Mesangial cell (primary cell): ENCODE results near the gene TXN2. TPM values are rescaled to one million over a fixed set of nuclear protein-coding genes. Genes with fewer than 3 reads are reported as not detected.

Source experiments
- total RNA-seq: library from RNA; depleted of rRNA; stranded (reverse); fragments of >200 nt; gene quantifications from 2 replicates; pipeline ENCODE4 v1.2.3, GENCODE V29; 2015

The TXN2 gene, protein sequence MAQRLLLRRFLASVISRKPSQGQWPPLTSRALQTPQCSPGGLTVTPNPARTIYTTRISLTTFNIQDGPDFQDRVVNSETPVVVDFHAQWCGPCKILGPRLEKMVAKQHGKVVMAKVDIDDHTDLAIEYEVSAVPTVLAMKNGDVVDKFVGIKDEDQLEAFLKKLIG
- 57.7 and 71.2 TPM in 2 replicates for total RNA-seq

DNA sequence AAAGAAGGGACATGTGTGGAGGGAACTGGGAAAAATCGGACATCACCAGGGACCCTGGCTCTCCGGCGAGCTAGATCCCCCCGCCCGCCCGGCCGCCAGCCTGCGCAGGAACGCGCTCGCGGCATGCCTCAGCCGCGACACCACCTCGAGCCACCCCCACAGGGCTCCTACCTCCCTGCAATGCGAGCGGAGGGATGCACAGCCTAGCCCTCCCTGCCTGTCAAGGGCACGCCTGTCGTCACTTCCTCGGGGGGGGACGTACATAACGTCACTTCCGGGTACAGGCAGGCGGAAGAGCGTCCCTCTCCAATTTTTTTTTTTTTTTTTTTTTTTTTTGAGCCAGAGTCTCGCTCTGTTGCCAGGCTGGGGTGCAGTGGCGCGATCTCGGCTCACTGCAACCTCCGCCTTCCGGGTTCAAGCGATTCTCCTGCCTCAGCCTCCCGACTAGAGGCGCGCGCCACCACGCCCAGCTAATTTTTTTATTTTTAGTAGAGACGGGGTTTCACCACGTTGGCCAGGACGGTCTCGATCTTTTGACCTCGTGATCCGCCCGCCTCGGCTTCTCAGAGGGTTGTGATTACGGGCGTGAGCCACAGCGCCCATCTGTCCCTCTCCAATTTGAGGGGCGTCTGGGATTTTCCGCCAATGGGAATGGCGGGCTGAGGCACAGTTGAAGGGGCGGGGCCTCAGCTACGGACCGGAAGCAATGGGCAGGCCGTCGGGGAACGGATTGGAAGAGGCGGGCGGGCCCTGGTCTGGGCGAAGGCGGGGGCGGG lies at the start of gene TXN2:
Gene TXN2, minus strand, starts transcription at position 248 of the 776 bp plus-strand sequence. CDS start 803 bp downstream, outside the sequence.

DNA sequence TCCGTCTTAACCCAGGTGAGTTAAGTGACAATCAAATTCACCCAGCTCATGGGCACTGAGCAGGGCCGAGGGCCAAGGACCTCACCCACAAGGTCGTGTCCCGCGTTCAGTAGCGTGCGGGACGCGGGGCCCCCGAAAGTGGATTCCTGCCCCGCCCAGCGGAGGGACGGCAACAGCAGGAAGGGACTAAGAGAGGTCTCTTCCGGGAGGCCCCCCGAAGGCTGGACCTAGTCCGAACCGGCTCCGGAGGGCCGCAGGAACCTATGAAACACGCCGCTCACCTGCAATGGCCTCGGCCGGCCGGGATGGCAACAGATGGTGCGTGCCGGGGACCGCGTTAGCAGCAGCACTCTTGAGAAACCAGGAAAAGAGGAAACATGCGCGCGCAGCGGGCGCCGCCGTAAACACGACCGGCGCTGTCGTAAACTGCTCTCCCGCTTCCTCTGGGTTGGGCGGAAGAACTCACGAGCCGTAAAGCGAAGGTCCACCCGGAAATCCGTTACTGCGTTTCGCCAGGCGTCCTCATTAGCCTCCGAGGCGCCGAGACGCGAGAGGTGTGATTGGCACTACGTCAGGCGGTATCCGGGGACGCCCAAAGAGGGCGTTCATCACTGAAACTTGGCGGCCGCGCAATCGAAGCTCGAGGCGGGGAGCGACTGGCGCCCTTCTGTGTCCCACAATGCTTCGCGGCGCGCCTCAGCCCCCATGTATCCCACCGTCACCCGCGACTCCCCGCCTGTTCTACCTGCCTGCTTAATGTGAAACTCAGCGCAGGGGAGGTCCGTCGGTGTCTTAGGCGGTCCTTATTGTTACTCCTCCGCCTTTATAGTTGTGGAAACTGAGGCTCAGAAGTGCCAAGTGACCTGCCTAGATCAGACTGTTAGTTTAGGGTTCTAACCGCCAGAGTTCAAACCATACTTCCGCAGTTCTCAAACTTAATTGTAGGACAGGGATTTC lies 47.6 kb upstream of the TXN2 start, which contains the start of gene EIF3D:
Gene EIF3D, minus strand, starts transcription at position 372 of the 957 bp plus-strand sequence. CDS start 3,045 bp downstream, outside the sequence.

DNA sequence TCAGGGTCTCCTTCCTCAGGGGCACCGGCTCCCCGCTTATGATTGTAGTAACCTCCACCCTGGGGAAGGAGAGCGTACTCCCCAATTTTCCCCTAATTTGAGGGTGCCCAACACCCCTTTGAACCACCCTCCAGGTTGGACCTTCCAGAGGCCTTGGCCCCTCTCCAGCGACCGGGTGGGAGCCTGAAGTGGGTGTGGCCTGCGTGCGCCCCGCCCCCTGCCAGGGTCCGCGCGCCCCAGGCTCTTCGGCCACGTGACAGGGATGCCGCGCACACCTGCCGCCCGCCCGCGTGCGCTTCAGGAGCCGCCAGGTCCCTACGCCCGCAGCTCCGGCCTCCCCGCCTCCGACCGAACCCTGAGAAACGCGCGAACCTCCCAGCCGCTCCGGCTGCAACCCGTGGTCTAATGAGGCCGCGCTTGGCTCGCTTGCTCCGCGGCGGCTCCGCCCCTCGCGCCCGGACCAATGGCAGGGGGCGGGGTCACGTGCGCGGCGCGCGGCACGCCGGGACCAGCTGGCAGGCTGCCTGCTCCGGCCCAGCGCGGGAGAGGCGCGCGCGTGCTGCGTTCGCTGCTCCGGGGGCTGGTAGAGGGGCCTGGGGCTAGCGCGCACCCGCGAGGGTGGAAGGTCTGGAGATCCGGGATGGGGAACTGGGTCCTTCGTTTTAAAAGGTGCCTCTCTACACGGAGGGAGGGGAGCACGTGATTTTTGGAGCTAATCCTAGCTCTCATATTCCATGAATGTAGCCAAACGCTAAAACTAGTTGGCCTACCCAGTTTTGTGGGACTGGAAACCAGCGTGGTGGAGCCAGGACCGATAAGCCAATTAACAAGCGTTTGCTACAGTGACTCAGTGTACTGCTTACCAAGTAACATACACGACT lies 25.4 kb upstream of the TXN2 start, which contains the start of gene FOXRED2:
Gene FOXRED2, minus strand, starts transcription at position 404 of the 881 bp plus-strand sequence. CDS start 618 bp downstream, outside the sequence.

Other genes with a start within 250 kb of the TXN2 start
- 26.2 and 53.1 TPM in 2 replicates for gene APOL2, start 242.1 kb downstream of the TXN2 start, total RNA-seq
- gene APOL1, start 228.5 kb downstream of the TXN2 start, total RNA-seq, result 4.1 and 20.2 TPM in 2 replicates
- 1,143 and 1,170 TPM in 2 replicates for gene MYH9, start 93.7 kb downstream of the TXN2 start, total RNA-seq
- 10.6 and 18.8 TPM in 2 replicates for gene FOXRED2, start 25.4 kb upstream of the TXN2 start, total RNA-seq
- 309 and 332 TPM in 2 replicates for gene EIF3D, start 47.5 kb upstream of the TXN2 start, total RNA-seq
- gene CACNG2, start 222.1 kb upstream of the TXN2 start, total RNA-seq, result not detected in 2 replicates